NOMO-1 treated with dmso at 0.1 percent for 144 hours (cell line): ENCODE results near the gene ZNF76.

Experiments used
- DNase-seq: peaks from one replicate; lab custom pipeline; 2025; ENCODE audit not compliant: unreplicated experiment; lab: John Stamatoyannopoulos, UW

ZNF76 gene

GRCh38 chr6:35259194-35259947, at the start of gene ZNF76:
ZNF76 (plus strand) TSS chr6:35259735; CDS start chr6:35281152, 21,417 bp downstream.
- peak; percentile 89 for DNase-seq

GRCh38 chr6:35213298-35213791, 46.2 kb upstream of the ZNF76 start:
- no peak for DNase-seq

GRCh38 chr6:35213824-35214756, 45.4 kb upstream of the ZNF76 start, which contains the start of gene SCUBE3:
SCUBE3 (plus strand) TSS chr6:35213956; CDS start chr6:35214419, 463 bp downstream.
- DNase-seq = peak; percentile 7

- DNase-seq = no peak
Measured at GRCh38 chr6:35214869-35215664, 44.5 kb upstream of the ZNF76 start.

GRCh38 chr6:35215665-35216411, 43.7 kb upstream of the ZNF76 start:
- no peak for DNase-seq

GRCh38 chr6:35216412-35216732, 43.2 kb upstream of the ZNF76 start:
- no peak for DNase-seq

GRCh38 chr6:35216851-35217811, 42.4 kb upstream of the ZNF76 start:
- no peak for DNase-seq

GRCh38 chr6:35218021-35218420, 41.5 kb upstream of the ZNF76 start:
- no peak for DNase-seq

- no peak for DNase-seq
Measured at GRCh38 chr6:35218456-35218855, 41.1 kb upstream of the ZNF76 start.

- DNase-seq = no peak
Measured at GRCh38 chr6:35219683-35220326, 39.7 kb upstream of the ZNF76 start.

GRCh38 chr6:35220711-35221110, 38.8 kb upstream of the ZNF76 start:
- DNase-seq = no peak

GRCh38 chr6:35223396-35223795, 36.1 kb upstream of the ZNF76 start:
- no peak for DNase-seq

- DNase-seq = peak; percentile 12
Measured at GRCh38 chr6:35224720-35225119, 34.8 kb upstream of the ZNF76 start.

- no peak for DNase-seq
Measured at GRCh38 chr6:35228481-35228880, 31.1 kb upstream of the ZNF76 start.

- DNase-seq = no peak
Measured at GRCh38 chr6:35229304-35229703, 30.2 kb upstream of the ZNF76 start.

GRCh38 chr6:35230498-35230897, 29.0 kb upstream of the ZNF76 start:
- no peak for DNase-seq

GRCh38 chr6:35230950-35231349, 28.6 kb upstream of the ZNF76 start:
- DNase-seq = no peak

- DNase-seq = no peak
Measured at GRCh38 chr6:35231563-35231962, 28.0 kb upstream of the ZNF76 start.

- DNase-seq = no peak
Measured at GRCh38 chr6:35234901-35235300, 24.6 kb upstream of the ZNF76 start.
